Activated T-cell treated with anti-CD3 and anti-CD28 coated beads, Interleukin-2, amount 50 U/mL, for 4 hours (primary cell): ENCODE measurements around the gene H2BW2. TPM values are rescaled to one million over a fixed set of nuclear protein-coding genes. Genes with fewer than 3 reads are reported as not detected.

Source experiments
- ATAC-seq, 2 donors: fragments of 200-7000 bp; cut with Tn5 transposase; one replicate each; pipeline ENCODE4 v1.10.0; 2021
- DNase-seq: peaks from one replicate; pipeline ENCODE4 v3.0.0-alpha.2; 2020
- H3K27me3 Mint-ChIP-seq: one replicate; pipeline ENCODE4 v1.8.0; 2021; ENCODE audit warnings: low read depth, mixed read lengths
- H3K36me3 Mint-ChIP-seq: one replicate; pipeline ENCODE4 v1.8.0; 2022; ENCODE audit warnings: mixed read lengths; ENCODE audit not compliant: insufficient read depth
- H3K4me1 Mint-ChIP-seq: one replicate; pipeline ENCODE4 v1.8.0; 2021; ENCODE audit warnings: low read depth, mixed read lengths
- H3K4me3 Mint-ChIP-seq: one replicate; pipeline ENCODE4 v1.8.0; 2021; ENCODE audit warnings: mild to moderate bottlenecking, moderate library complexity, mixed read lengths
- H3K9me3 Mint-ChIP-seq: one replicate; pipeline ENCODE4 v1.8.0; 2021; ENCODE audit warnings: mixed read lengths
- total RNA-seq, 3 donors: library from RNA; stranded (reverse); gene quantifications; one replicate each; pipeline ENCODE4 v1.2.1, GENCODE V29; 2021

Gene H2BW2
- total RNA-seq, 3 donors from 2014 or later = not detected

DNA sequence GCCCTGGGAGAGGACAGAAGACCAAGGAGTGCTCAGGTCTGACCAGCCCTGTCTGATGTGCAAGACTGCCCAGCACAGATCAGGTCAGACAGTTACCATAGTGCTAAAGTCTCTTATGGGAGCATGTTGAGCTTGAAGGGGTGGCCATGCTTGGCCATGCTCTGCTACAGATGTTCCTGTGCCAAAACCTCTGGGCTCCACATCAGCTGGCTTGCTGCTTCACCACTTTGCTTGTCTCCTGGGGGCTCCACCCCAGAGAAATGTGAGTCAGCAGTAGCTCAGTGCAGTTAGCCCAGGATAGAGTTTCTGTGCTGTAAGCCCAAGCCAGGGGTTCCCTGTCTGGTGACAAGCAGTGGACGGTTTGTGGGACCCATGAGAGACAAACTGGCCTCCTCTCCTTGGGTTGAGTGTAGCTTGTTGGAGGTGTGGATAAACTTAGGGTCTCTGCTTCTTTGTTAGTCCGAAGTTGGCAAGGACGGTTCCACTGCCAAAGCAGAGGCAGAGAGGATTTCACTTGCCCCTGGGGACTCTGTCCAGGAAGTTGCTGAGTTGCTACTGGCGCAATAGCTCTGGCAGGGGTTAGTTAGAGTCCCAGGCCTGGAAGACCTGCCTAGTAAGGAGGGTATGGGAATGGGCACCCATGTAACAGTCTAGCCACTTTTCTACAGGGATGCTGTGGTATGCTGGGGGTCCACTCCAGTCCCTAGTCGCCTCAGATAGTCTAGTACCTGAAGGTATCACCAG is 45.0 kb downstream of the H2BW2 start:
- H3K4me1 Mint-ChIP-seq = no peaks in the 10 kb centered on the region
- peaks cover 3% of the 10 kb centered on the region for H3K27me3 Mint-ChIP-seq
- ATAC-seq (no peak), DNase-seq (no peak)
- H3K9me3 Mint-ChIP-seq = no peaks in the 10 kb centered on the region
- no peak overlapping the region for H3K4me3 Mint-ChIP-seq
- no peaks in the 10 kb centered on the region for H3K36me3 Mint-ChIP-seq

DNA sequence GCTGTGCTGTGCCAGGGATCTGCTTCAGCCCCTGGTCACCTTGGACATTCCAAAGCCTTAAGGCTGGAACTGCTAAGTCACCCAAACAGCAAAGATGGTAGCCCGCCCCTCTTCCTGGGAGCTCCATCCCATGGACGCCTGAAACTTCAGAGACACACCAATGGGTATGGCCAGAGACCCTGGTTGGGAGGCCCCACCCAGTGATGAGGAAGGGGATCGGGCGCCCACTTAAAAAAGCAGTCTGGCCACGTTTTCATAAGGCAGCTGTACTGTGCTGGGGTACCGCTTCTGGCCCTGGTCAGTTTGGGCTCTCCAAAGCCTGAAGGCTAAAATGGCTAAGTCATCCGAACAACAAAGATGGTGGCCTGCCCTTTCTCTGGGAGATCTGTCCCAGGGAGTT is 45.7 kb downstream of the H2BW2 start:
- Mint-ChIP-seq H3K27me3 (peaks cover 3% of the 10 kb centered on the region), H3K36me3 (no peaks in the 10 kb centered on the region), H3K9me3 (no peaks in the 10 kb centered on the region), H3K4me1 (no peaks in the 10 kb centered on the region), H3K4me3 (no peak overlapping the region)
- DNase-seq (no peak), ATAC-seq (no peak)

GRCh38 chrX:104085919-104086318 is 46.2 kb downstream of the H2BW2 start:
- H3K27me3 Mint-ChIP-seq = peaks cover 3% of the 10 kb centered on the region
- DNase-seq (no peak), ATAC-seq (no peak)
- no peak overlapping the region for H3K4me3 Mint-ChIP-seq
- H3K4me1 Mint-ChIP-seq = no peaks in the 10 kb centered on the region
- no peaks in the 10 kb centered on the region for H3K36me3 Mint-ChIP-seq
- no peaks in the 10 kb centered on the region for H3K9me3 Mint-ChIP-seq

Other genes starting within 250 kb of the H2BW2 start
- under 1 TPM; 0.24 to 0.30 (median 0.28) TPM for gene RAB9B, start 207.7 kb upstream of the H2BW2 start, total RNA-seq
- gene TMSB15B, start 77.3 kb upstream of the H2BW2 start, total RNA-seq = 1 to 10 TPM; 4.4 to 6.4 (median 5.2) TPM
- gene H2BW1, start 26.2 kb upstream of the H2BW2 start, total RNA-seq = not detected
- gene TMSB15C, start 36.3 kb downstream of the H2BW2 start, total RNA-seq = 1 to 10 TPM in 1 of 3 donors, under 1 TPM in 2; 0.74 to 1.5 (median 0.92) TPM
- under 1 TPM; 0.49 to 0.86 (median 0.55) TPM for gene ZCCHC18, start 72.6 kb downstream of the H2BW2 start, total RNA-seq
- gene SLC25A53, start 117.1 kb downstream of the H2BW2 start, total RNA-seq = 1 to 10 TPM; 3.2 to 4.4 (median 4.2) TPM
- 1 to 10 TPM; 8.0 to 8.2 (median 8.1) TPM for gene FAM199X, start 126.5 kb downstream of the H2BW2 start, total RNA-seq
- not detected for gene ESX1, start 215.0 kb downstream of the H2BW2 start, total RNA-seq